ENCODE results near the gene EXOSC5.
"Not testable (repeated sequence)": the region's sequence is repeated elsewhere in the genome, so short reads cannot be mapped to it uniquely, and the experiment has no call there.

EXOSC5 gene

GRCh38 chr19:41397086-41398049 is at the start of gene EXOSC5, which contains the start of gene BCKDHA:
TSS of gene EXOSC5 (minus strand) at chr19:41397359. CDS start at chr19:41397328, 31 bp downstream.
TSS of gene BCKDHA (plus strand) at chr19:41397818. CDS start at chr19:41397828, 10 bp downstream.
- H3K4me3 Mint-ChIP-seq, result peak within 1 kb of the TSS; percentile 97
- peak within 1 kb of the TSS; percentile 100 for H3K27ac Mint-ChIP-seq
- no peaks in the 10 kb centered on the region for H3K9me3 Mint-ChIP-seq
- peaks cover 4% of the 10 kb centered on the region for H3K36me3 Mint-ChIP-seq (ENCODE audit: low read depth)
- H3K27me3 Mint-ChIP-seq (ENCODE audit: low read depth), result no peaks in the 10 kb centered on the region
- peaks cover 29% of the 10 kb centered on the region for H3K4me1 Mint-ChIP-seq (ENCODE audit: low read depth)

- peaks cover 15% of the 10 kb centered on the region for H3K27me3 Mint-ChIP-seq (ENCODE audit: low read depth)
- H3K4me3 Mint-ChIP-seq, result no peak overlapping the region
- peaks cover 4% of the 10 kb centered on the region for H3K4me1 Mint-ChIP-seq (ENCODE audit: low read depth)
- H3K36me3 Mint-ChIP-seq (ENCODE audit: low read depth), result no peaks in the 10 kb centered on the region
- H3K9me3 Mint-ChIP-seq, result no peaks in the 10 kb centered on the region
- H3K27ac Mint-ChIP-seq, result no peak overlapping the region
Measured at GRCh38 chr19:41445575-41445974, 48.4 kb upstream of the EXOSC5 start.

DNA sequence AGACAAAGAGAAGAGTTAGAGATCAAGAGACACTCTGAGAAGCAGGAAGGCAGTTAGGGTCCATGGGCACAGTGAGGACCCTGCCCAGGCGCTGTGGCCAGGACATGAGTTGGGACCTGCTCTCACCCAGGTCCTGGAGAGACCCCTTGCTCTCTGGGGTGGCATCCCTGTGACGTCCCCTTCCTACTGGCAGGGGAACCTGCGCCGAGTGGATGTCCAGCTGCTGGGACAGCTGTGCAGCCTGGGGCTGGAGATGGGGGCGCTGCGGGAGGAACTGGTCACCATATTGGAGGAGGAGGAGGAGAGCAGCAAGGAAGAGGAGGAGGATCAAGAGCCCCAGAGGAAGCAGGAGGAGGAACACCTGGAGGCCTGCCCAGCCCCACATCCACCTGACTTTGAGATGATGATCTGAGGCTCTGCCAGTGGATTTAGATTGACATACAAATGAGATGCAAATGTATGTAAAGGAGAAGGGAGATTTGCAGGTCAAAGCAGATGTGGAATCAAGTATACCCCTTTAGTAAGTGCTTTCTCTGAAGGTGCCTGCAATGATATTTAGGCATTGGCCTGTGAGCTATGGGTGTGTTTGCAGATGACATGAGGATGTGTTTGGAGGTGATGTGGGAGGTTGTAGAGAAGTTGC is 46.8 kb upstream of the EXOSC5 start:
- Mint-ChIP-seq H3K27ac (no peak overlapping the region), H3K27me3 (ENCODE audit: low read depth) (peaks cover 10% of the 10 kb centered on the region), H3K9me3 (no peaks in the 10 kb centered on the region), H3K4me1 (ENCODE audit: low read depth) (peaks cover 3% of the 10 kb centered on the region), H3K36me3 (ENCODE audit: low read depth) (no peaks in the 10 kb centered on the region), H3K4me3 (no peak overlapping the region)

DNA sequence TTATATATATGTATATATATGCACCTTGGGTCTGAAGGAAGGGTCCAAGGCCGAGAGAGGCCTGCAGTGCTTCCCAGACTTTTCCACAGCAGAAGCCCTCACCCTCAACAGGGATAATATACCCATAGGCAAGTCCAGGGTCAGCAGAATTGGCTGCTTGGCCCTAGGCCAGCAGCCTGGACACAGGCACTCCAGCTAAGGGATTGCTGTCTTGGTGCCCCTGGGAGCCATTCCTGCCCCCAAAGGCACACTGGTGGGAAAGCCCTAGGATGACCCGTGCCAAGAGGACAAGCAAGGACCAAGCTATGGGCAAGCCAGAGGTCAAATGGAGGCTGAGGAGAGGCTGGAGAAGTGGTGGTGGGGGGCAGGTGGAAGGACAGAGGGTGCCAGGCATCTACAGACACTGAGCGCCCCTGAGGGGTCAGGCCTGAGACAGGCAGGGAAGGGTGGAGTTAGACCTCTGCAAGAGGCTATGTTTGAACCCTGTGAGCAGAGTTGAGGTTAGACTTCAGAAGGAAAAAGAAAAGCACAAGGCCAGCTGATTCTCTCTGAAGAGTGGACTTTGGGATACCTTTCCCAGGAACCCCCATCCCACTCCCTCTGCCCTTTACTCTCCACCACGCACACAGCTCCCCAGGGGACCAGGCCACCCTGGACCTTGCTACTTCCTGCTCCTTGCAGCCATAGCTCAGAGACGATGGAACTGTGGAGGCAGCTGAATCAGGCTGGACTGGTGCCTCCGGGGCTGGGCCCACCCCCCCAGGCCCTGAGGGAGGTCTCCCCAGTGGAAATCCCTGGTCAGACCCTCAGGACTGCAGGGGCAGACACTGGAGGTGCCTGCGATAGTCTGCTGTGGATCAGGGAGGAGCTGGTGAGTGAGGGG is 45.6 kb upstream of the EXOSC5 start, which contains the start of gene ERICH4:
ERICH4 (plus strand) TSS at position 684 of the 883 bp plus-strand sequence; CDS start at position 698, 14 bp downstream.
- peak within 1 kb of the TSS; percentile 9 for H3K27ac Mint-ChIP-seq
- H3K4me1 Mint-ChIP-seq (ENCODE audit: low read depth), result peaks cover 9% of the 10 kb centered on the region
- peaks cover 10% of the 10 kb centered on the region for H3K27me3 Mint-ChIP-seq (ENCODE audit: low read depth)
- H3K4me3 Mint-ChIP-seq, result no peak within 1 kb of the TSS
- no peaks in the 10 kb centered on the region for H3K9me3 Mint-ChIP-seq
- H3K36me3 Mint-ChIP-seq (ENCODE audit: low read depth), result peaks cover 1% of the 10 kb centered on the region

DNA sequence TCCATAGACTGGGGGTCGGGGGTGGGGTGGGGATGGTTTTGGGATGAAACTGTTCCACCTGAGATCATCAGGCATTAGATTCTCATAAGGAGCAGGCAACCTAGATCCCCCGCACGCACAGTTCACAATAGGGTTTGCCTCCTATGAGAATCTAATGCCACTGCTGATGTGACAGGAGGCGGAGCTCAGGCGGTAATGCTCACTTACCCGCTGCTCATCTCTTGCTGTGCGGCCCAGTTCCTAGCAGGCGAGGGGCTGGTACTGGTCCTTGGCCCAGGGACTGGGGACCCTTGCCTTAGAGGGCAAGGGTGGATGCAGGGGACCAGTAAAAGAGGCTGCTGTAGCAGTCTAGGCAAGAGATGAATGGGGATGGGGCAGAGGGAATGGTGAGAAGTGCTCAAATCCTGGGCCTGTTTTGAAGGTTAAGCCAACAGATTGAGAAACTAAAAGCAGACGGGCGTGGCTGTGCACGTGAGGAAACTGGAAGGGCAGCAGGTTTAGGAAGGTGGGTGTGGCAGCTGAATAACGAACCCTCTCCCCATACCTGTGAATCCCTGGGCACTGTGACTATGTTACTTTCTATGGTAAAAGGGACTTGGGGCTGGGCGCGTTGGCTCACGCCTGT is 44.3 kb upstream of the EXOSC5 start:
- Mint-ChIP-seq H3K4me3 (no peak overlapping the region), H3K36me3 (ENCODE audit: low read depth) (peaks cover 3% of the 10 kb centered on the region), H3K27ac (no peak overlapping the region)

GRCh38 chr19:41439441-41440222 is 42.5 kb upstream of the EXOSC5 start, which contains the start of gene DMAC2:
TSS of gene DMAC2 (minus strand) at chr19:41439912. CDS start at chr19:41439899, 13 bp downstream.
- H3K4me1 Mint-ChIP-seq (ENCODE audit: low read depth), result peaks cover 15% of the 10 kb centered on the region
- H3K27me3 Mint-ChIP-seq (ENCODE audit: low read depth), result peaks cover 5% of the 10 kb centered on the region
- H3K4me3 Mint-ChIP-seq, result no peak within 1 kb of the TSS
- H3K9me3 Mint-ChIP-seq, result no peaks in the 10 kb centered on the region
- H3K27ac Mint-ChIP-seq, result peak within 1 kb of the TSS; percentile 41
- H3K36me3 Mint-ChIP-seq (ENCODE audit: low read depth), result peaks cover 3% of the 10 kb centered on the region

More for the DNA sequence above, 44.3 kb upstream of the EXOSC5 start:
- peaks cover 14% of the 10 kb centered on the region for H3K4me1 Mint-ChIP-seq (ENCODE audit: low read depth)
- H3K27me3 Mint-ChIP-seq (ENCODE audit: low read depth), result peaks cover 7% of the 10 kb centered on the region
- H3K9me3 Mint-ChIP-seq, result no peaks in the 10 kb centered on the region

DNA sequence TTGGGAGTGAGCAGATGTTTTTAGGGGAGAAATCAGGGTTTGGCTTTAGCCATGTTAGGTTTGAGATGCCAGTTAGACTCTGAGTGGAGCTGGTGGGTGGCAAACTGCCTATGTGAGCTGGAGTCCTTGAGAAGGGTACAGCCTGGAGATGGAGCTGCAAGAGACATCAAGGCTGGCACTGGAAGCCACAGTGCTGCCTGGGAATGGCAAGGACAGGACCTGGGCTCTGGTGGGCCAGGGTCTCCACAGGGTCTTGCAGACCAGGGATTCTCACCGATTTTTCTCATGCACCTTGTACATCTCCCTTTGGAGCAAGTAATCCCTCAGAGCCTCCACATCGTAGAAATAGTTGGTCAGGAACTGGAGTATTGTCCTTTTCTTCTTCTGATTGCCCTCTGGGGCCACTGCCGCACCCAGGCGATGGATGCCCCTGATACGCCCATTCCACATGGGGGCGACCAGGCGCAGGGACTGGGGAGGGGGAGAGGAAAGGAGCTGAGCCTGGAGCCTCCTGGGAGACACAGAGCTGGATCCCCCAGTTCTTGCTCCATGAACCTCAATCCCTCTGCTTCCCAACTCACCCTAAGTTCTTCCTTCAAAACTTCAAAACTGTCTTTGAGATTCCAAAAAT is 40.9 kb upstream of the EXOSC5 start:
- H3K36me3 Mint-ChIP-seq (ENCODE audit: low read depth), result peaks cover 5% of the 10 kb centered on the region
- no peaks in the 10 kb centered on the region for H3K9me3 Mint-ChIP-seq
- no peaks in the 10 kb centered on the region for H3K27me3 Mint-ChIP-seq (ENCODE audit: low read depth)
- peak overlapping the region; percentile 56 for H3K4me3 Mint-ChIP-seq
- H3K27ac Mint-ChIP-seq, result peak overlapping the region; percentile 41
- peaks cover 17% of the 10 kb centered on the region for H3K4me1 Mint-ChIP-seq (ENCODE audit: low read depth)

- Mint-ChIP-seq H3K36me3 (ENCODE audit: low read depth) (peaks cover 13% of the 10 kb centered on the region), H3K4me1 (ENCODE audit: low read depth) (peaks cover 18% of the 10 kb centered on the region), H3K4me3 (no peak overlapping the region), H3K27ac (no peak overlapping the region), H3K9me3 (no peaks in the 10 kb centered on the region), H3K27me3 (ENCODE audit: low read depth) (no peaks in the 10 kb centered on the region)
Measured at GRCh38 chr19:41436674-41436951, 39.5 kb upstream of the EXOSC5 start.

GRCh38 chr19:41435936-41436673 is 38.9 kb upstream of the EXOSC5 start:
- Mint-ChIP-seq H3K4me3 (no peak overlapping the region), H3K27me3 (ENCODE audit: low read depth) (no peaks in the 10 kb centered on the region), H3K4me1 (ENCODE audit: low read depth) (peaks cover 18% of the 10 kb centered on the region), H3K36me3 (ENCODE audit: low read depth) (peaks cover 14% of the 10 kb centered on the region), H3K27ac (no peak overlapping the region), H3K9me3 (no peaks in the 10 kb centered on the region)

DNA sequence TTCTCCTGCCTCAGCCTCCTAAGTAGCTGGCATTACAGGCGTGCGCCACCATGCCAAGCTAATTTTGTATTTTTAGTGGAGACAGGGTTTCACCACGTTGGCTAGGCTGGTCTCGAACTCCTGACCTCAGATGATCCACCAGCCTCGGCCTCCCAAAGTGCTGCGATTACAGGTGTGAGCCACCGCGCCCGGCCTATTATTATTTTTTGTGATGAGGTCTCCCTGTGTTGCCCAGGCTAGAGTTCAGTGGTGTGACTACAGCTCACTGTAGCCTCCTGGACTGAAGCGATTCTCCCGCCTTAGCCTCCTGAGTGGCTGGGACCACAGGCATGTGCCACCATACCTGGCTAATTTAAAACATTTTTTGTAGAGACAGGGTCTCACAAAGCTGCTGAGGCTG is 38.2 kb upstream of the EXOSC5 start:
- H3K27me3 Mint-ChIP-seq (ENCODE audit: low read depth); H3K4me3 Mint-ChIP-seq; H3K9me3 Mint-ChIP-seq; H3K27ac Mint-ChIP-seq: not testable (repeated sequence)
- Mint-ChIP-seq H3K4me1 (ENCODE audit: low read depth) (peaks cover 18% of the 10 kb centered on the region), H3K36me3 (ENCODE audit: low read depth) (peaks cover 14% of the 10 kb centered on the region)

- no peak overlapping the region for H3K27ac Mint-ChIP-seq
- H3K4me1 Mint-ChIP-seq (ENCODE audit: low read depth), result peaks cover 16% of the 10 kb centered on the region
- H3K27me3 Mint-ChIP-seq (ENCODE audit: low read depth), result no peaks in the 10 kb centered on the region
- no peak overlapping the region for H3K4me3 Mint-ChIP-seq
- peaks cover 14% of the 10 kb centered on the region for H3K36me3 Mint-ChIP-seq (ENCODE audit: low read depth)
- H3K9me3 Mint-ChIP-seq, result no peaks in the 10 kb centered on the region
Measured at GRCh38 chr19:41434450-41434849, 37.3 kb upstream of the EXOSC5 start.

DNA sequence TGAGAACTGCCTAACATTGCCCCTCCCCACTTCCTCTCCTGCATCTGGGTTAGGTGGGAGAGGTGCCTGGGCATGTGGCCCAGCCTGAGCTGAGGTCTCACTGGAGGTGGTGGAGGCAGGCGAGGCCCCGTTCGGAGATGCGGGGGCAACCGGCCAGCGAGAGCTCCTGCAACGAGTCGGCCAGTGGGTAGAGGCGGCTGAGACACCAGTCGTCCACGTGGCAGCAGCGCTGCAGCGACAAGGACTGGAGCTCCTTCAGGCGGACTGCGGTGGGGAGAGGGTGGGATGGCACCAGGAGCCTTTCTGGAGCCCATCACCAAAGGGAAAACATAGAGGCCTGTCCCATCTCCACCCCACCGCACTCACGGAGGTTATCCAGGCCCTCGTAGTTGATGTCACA is 36.0 kb upstream of the EXOSC5 start:
- H3K4me3 Mint-ChIP-seq, result no peak overlapping the region
- H3K27me3 Mint-ChIP-seq (ENCODE audit: low read depth), result no peaks in the 10 kb centered on the region
- no peak overlapping the region for H3K27ac Mint-ChIP-seq
- H3K9me3 Mint-ChIP-seq, result no peaks in the 10 kb centered on the region
- H3K4me1 Mint-ChIP-seq (ENCODE audit: low read depth), result peaks cover 13% of the 10 kb centered on the region
- peaks cover 14% of the 10 kb centered on the region for H3K36me3 Mint-ChIP-seq (ENCODE audit: low read depth)

All from T-helper 1 cell treated with Interleukin-12 subunit alpha and Interleukin-12 subunit beta and Interleukin-4 antibody, amounts not matched to agents 30 μg/mL and 1 μg/mL, for 36 hours (primary cell).